Measurements from ENCODE around the gene CLIC4. TPM values are rescaled to one million over a fixed set of nuclear protein-coding genes. Genes with fewer than 3 reads are reported as not detected.

Gene CLIC4
- total and polyA plus RNA-seq, 9 of the 15 experiments (the other 6 are each of a cell fraction or from before 2014, with no cell fraction given) = 16.0 to 67.5 (median 38.4) TPM

GRCh38 chr1:24743404-24744211 is 1.6 kb upstream of the CLIC4 start (continued):
- no peak for TF ChIP-seq SNAPC5 (CRISPR knock-in tag; IDR thresholded peaks at IDR 0.05)
- no peak for TF ChIP-seq ZNF449 (CRISPR knock-in tag; IDR thresholded peaks at IDR 0.05)
- TF ChIP-seq E2F1 (CRISPR knock-in tag; IDR thresholded peaks at IDR 0.05) = no peak
- no peak for TF ChIP-seq HNRNPK (IDR thresholded peaks at IDR 0.05; ENCODE audit: low read depth, low read length, poor library complexity, severe bottlenecking)
- TF ChIP-seq, protein P1, sequence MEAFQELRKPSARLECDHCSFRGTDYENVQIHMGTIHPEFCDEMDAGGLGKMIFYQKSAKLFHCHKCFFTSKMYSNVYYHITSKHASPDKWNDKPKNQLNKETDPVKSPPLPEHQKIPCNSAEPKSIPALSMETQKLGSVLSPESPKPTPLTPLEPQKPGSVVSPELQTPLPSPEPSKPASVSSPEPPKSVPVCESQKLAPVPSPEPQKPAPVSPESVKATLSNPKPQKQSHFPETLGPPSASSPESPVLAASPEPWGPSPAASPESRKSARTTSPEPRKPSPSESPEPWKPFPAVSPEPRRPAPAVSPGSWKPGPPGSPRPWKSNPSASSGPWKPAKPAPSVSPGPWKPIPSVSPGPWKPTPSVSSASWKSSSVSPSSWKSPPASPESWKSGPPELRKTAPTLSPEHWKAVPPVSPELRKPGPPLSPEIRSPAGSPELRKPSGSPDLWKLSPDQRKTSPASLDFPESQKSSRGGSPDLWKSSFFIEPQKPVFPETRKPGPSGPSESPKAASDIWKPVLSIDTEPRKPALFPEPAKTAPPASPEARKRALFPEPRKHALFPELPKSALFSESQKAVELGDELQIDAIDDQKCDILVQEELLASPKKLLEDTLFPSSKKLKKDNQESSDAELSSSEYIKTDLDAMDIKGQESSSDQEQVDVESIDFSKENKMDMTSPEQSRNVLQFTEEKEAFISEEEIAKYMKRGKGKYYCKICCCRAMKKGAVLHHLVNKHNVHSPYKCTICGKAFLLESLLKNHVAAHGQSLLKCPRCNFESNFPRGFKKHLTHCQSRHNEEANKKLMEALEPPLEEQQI (IDR thresholded peaks at IDR 0.05) = no peak
- peak; percentile 20; the same call in 1 of the 2 replicates for TF ChIP-seq SMARCA4 (IDR thresholded peaks at IDR 0.05)
- no peak for TF ChIP-seq XRCC4 (IDR thresholded peaks at IDR 0.05; ENCODE audit: extremely low read depth, insufficient read depth, insufficient read length)
- TF ChIP-seq CHD4 (IDR thresholded peaks at IDR 0.05; ENCODE audit: insufficient read depth, insufficient replicate concordance, low read depth, low read length, poor library complexity, severe bottlenecking) = no peak
- no peak for TF ChIP-seq PHTF2 (CRISPR knock-in tag; IDR thresholded peaks at IDR 0.05)
- TF ChIP-seq, protein P2, sequence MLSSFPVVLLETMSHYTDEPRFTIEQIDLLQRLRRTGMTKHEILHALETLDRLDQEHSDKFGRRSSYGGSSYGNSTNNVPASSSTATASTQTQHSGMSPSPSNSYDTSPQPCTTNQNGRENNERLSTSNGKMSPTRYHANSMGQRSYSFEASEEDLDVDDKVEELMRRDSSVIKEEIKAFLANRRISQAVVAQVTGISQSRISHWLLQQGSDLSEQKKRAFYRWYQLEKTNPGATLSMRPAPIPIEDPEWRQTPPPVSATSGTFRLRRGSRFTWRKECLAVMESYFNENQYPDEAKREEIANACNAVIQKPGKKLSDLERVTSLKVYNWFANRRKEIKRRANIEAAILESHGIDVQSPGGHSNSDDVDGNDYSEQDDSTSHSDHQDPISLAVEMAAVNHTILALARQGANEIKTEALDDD (IDR thresholded peaks at IDR 0.05) = no peak
- TF ChIP-seq ASH1L (IDR thresholded peaks at IDR 0.05; ENCODE audit: borderline replicate concordance, low read depth, partially characterized antibody) = no peak
- TF ChIP-seq CTBP1 (IDR thresholded peaks at IDR 0.05; ENCODE audit: borderline replicate concordance) = no peak
- no peak for TF ChIP-seq DNMT1 (IDR thresholded peaks at IDR 0.05)
- TF ChIP-seq SLC30A9 (CRISPR knock-in tag; IDR thresholded peaks at IDR 0.05) = no peak
- no peak for TF ChIP-seq DMBX1 (CRISPR knock-in tag; IDR thresholded peaks at IDR 0.05; ENCODE audit: borderline replicate concordance)
- no peak for TF ChIP-seq SIRT6 (IDR thresholded peaks at IDR 0.05; ENCODE audit: low read depth, low read length)
- TF ChIP-seq DIDO1 (tag; IDR thresholded peaks at IDR 0.05; ENCODE audit: low read depth) = no peak
- no peak for TF ChIP-seq ZNF695 (CRISPR knock-in tag; IDR thresholded peaks at IDR 0.05)
- no peak for TF ChIP-seq ZNF444 (CRISPR knock-in tag; IDR thresholded peaks at IDR 0.05)
- TF ChIP-seq, protein P3, sequence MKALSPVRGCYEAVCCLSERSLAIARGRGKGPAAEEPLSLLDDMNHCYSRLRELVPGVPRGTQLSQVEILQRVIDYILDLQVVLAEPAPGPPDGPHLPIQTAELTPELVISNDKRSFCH (CRISPR knock-in tag; IDR thresholded peaks at IDR 0.05) = no peak
- TF ChIP-seq, protein P3 (tag; IDR thresholded peaks at IDR 0.05) = no peak
- no peak for TF ChIP-seq FOS (IDR thresholded peaks at IDR 0.05; ENCODE audit: extremely low read depth, insufficient read length)

Measured in K562 (cell line).